Ramos (cell line): ENCODE data around the gene ADAMTS16.

ENCODE experiments used
- in situ Hi-C: fragments of 300-500 bp; cut with MboI; formaldehyde crosslinking; loops from one replicate; pipeline ENCODE4 v1.14.3; 2022; ENCODE audit warnings: low sequenced_read_pairs; ENCODE audit not compliant: unreplicated experiment

The ADAMTS16 gene

GRCh38 chr5:5335107-5335506 lies 195.0 kb downstream of the ADAMTS16 start:
- in situ Hi-C loops, result no loop called here

- in situ Hi-C loops, result no loop called here
These were observed 195.7 kb downstream of the ADAMTS16 start for GRCh38 chr5:5335700-5336264.

GRCh38 chr5:5339257-5339656 lies 199.1 kb downstream of the ADAMTS16 start:
- in situ Hi-C loops, result no loop called here

DNA sequence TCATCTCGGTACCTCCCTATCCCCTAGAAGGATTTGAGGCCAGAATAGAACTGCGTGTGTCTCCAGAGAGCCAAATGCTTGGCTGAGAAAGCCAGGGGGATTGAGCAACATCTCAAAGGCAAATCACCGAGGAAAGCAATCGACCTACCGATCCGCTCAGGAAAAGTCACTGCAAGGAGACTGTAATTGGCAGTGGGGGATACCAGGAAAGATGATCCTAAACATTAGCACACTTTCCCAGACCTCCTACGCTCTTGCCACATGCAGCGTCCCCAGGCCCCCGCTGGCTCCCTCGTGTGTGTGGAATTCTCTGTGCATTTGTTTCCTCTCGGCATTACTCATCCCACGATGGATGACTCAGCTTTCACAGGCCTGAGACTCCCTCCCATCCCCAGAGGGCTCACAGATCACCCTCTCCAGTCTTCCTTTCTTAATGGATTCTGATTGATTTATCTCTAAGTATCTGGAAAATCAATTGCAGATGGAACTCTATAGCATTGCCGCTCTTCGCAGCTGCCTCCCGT lies 200.1 kb downstream of the ADAMTS16 start:
- in situ Hi-C loops, result no loop called here

- in situ Hi-C loops, result no loop called here
These were observed 201.6 kb downstream of the ADAMTS16 start for GRCh38 chr5:5341531-5342292.

- in situ Hi-C loops, result no loop called here
These were observed 202.7 kb downstream of the ADAMTS16 start for GRCh38 chr5:5342784-5343183.

DNA sequence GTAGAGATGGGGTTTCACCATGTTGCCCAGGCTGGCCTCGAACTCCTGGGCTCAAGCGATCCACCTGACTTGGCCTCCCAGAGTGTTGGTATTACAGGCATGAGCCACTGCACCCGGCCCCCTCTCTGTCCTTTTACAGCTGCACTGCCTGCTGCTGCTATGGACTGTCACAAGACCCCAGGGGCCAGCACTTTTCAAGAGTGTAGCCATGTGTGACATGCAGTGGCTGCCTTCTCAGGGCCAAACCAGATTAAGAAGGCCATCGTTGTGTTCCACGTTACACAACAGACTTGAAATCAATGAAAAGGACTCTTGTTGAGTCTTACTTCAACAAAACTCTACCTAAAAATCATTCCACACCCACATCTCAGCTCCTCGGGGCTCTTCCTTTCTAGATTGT lies 203.4 kb downstream of the ADAMTS16 start:
- in situ Hi-C loops, result no loop called here

- in situ Hi-C loops, result no loop called here
These were observed 204.0 kb downstream of the ADAMTS16 start for GRCh38 chr5:5344051-5344571.

- in situ Hi-C loops, result no loop called here
These were observed 204.5 kb downstream of the ADAMTS16 start for GRCh38 chr5:5344606-5345005.

- in situ Hi-C loops, result no loop called here
These were observed 207.3 kb downstream of the ADAMTS16 start for GRCh38 chr5:5347442-5347841.

DNA sequence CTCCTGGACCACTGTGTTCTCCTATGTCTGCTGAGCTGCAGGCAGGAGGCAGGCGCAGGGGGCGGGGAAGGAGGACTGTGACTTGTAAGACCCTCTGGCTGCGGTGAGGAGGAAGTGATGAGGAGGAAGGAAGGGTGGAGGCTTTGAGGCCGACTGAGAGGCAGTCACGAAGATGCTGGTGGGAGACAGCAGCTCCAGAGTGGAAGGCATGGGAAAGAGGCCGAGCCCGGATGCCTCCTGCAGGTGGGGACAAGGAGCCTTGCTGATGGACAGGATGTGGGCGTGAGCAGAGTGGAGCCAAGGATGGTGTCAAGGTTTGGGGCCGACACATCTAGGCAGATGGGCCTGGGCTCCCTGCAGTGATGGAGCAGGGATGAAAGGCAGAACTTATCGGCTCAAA lies 208.0 kb downstream of the ADAMTS16 start:
- in situ Hi-C loops, result no loop called here

GRCh38 chr5:5348576-5348975 lies 208.4 kb downstream of the ADAMTS16 start:
- in situ Hi-C loops, result no loop called here

DNA sequence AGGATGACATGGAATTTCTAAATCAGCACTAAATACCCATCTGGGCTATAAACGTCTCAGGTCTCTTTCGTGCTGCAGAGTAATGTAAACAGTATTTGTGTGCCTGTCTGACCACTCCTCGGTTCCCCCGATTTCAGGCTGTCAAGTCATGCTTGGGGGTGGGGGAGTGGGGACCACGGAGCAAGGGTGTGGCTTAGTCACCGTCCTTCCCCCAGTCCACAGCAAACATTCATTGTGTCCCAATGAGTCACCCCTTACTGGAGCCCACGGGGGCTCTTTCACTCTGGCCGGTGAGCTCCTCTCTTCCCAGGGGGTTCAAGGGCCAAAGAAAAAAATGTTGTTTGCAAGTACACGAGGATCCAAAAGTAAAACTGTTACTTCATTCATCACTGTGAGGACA lies 210.0 kb downstream of the ADAMTS16 start:
- in situ Hi-C loops, result no loop called here

GRCh38 chr5:5351288-5351979 lies 211.3 kb downstream of the ADAMTS16 start:
- in situ Hi-C loops, result no loop called here

- in situ Hi-C loops, result no loop called here
These were observed 212.5 kb downstream of the ADAMTS16 start for GRCh38 chr5:5352675-5353074.

- in situ Hi-C loops, result no loop called here
These were observed 213.6 kb downstream of the ADAMTS16 start for GRCh38 chr5:5353681-5354080.

GRCh38 chr5:5356765-5357164 lies 216.6 kb downstream of the ADAMTS16 start:
- in situ Hi-C loops, result no loop called here

DNA sequence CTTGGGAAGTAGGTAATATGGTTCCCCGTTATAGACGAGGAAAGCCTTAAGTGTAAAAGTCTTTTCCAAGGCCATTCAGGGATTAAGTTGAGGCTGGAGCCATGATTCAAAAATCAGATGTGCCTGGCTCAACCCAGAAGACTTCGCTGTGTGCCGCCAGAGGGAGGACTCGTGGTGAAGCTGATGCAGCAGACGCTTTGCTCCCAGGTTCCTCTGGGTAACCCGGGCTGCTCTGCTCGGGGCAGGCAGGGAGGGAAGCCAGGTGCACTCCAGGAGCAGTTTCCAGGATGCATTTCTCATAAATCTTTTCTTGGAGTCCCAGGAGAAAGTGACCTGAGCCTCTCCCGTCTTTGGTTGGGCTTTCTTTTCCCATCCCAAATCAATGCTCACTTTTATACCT lies 219.5 kb downstream of the ADAMTS16 start:
- in situ Hi-C loops, result no loop called here

GRCh38 chr5:5360363-5360940 lies 220.3 kb downstream of the ADAMTS16 start:
- in situ Hi-C loops, result no loop called here

DNA sequence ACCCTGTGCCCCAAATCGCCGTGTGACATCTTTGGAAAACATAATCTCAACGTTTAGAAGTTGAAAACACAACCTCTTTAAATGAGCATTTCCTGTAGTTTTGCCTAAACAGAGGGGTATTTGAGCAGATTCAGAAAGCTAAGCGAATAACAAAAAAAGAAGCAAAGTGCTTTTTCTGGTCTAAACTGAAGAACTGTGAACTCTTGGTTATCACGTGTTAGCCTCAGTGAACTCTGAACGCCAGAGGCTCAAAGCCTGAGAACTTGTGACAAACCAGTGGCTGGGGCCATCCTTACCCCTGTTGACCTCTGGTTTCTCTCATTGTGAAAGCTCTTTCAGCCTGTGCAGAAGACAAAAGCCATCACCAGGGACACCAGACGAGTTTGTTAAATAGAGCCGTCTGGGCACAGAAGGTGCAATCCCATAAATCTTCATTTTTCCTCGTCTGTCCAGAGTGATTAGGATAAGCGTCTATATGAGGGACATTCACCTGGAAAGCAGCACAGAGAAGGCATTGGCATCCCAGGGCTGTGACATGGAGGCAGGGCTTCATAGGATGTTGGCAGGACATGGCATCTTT lies 220.9 kb downstream of the ADAMTS16 start:
- in situ Hi-C loops, result no loop called here
